Measurements from ENCODE around the gene TCP11X2. TPM values are rescaled to one million over a fixed set of nuclear protein-coding genes. Genes with fewer than 3 reads are reported as not detected.

The TCP11X2 gene
- not detected in 5 replicates for total RNA-seq (2022; extraction: Qiagen RNA extraction; ENCODE audit: low read depth)

DNA sequence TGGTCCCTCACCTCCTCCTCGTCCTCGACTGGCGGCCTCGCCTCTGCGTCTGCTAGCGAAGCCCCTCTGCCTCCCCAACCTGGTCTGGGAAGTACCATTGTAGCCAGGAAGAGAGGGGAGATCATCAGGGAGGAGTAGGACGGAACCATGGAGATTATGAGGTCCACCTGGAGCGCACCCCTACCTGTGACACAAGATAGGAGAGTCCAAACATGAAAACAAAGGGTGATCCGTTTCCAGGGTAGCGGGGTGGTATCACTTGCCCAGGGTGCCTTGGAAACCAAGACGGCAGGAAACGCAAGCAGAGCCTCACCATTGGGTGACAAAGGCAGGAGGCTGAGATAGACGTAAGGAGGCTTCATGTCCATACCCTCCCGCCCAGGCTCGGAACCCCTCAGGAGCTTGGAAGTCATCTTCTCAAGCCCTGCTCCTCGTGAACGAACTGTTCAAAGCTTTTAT is at the start of gene TCP11X2:
Gene TCP11X2, minus strand, starts transcription at position 51 of the 459 bp plus-strand sequence.

GRCh38 chrX:102515975-102516941 is 44.6 kb upstream of the TCP11X2 start, which contains the start of gene TMSB15A:
Gene TMSB15A (minus strand): TSS chrX:102516739.

DNA sequence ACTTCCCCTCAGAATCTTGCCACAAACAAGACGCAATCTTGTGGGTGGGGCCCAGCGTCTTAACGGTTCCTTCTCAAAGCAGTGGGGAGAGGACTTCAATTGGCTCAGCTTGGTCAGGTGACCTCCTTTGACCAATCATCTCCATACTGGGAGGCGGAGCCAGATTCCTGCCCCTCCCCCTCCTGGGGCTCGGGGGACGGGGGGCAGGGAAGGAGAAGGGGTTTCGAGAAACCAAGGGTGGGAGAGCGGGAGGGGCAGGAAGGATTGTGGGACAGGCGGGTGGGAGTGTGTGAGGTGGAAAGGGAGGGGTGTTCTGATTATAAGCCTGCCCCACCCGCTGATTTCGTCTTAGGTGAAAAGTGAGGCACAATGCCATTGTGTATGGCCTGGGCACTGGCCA is 31.7 kb downstream of the TCP11X2 start, which contains the start of gene NXF2B:
Gene NXF2B, minus strand, starts transcription at position 101 of the 400 bp plus-strand sequence. CDS start 59,972 bp downstream, outside the sequence.

Other genes with a start within 250 kb of the TCP11X2 start
- gene NXF2, start 224.6 kb downstream of the TCP11X2 start, total RNA-seq (2022; extraction: Qiagen RNA extraction; ENCODE audit: low read depth), result not detected in 5 replicates
- not detected in 5 replicates for gene NXF2B, start 31.8 kb downstream of the TCP11X2 start, total RNA-seq (2022; extraction: Qiagen RNA extraction; ENCODE audit: low read depth)
- 0.47 to 1.1 TPM (median 0.97 TPM) in 4 of 5 replicates, not detected in the other for gene TMSB15A, start 44.9 kb upstream of the TCP11X2 start, total RNA-seq (2022; extraction: Qiagen RNA extraction; ENCODE audit: low read depth)
- 10.3 to 13.6 TPM (median 11.2 TPM) in 5 replicates for gene ARMCX5, start 127.7 kb upstream of the TCP11X2 start, total RNA-seq (2022; extraction: Qiagen RNA extraction; ENCODE audit: low read depth)
- 0.15 to 0.32 TPM (median 0.30 TPM) in 5 replicates for gene GPRASP1, start 179.7 kb upstream of the TCP11X2 start, total RNA-seq (2022; extraction: Qiagen RNA extraction; ENCODE audit: low read depth)
- gene GPRASP2, start 240.6 kb upstream of the TCP11X2 start, total RNA-seq (2022; extraction: Qiagen RNA extraction; ENCODE audit: low read depth), result 3.6 to 7.9 TPM (median 6.1 TPM) in 5 replicates
- gene GPRASP3, start 248.9 kb upstream of the TCP11X2 start, total RNA-seq (2022; extraction: Qiagen RNA extraction; ENCODE audit: low read depth), result 2.0 to 4.6 TPM (median 3.5 TPM) in 5 replicates